IgD-negative memory B cell (primary cell): ENCODE data around the gene PEAR1. TPM values are rescaled to one million over a fixed set of nuclear protein-coding genes. Genes with fewer than 3 reads are reported as not detected.

Experiments used
- H3K27ac Mint-ChIP-seq, 3 donors: one replicate each; pipeline ENCODE4 v1.8.0; 2020 to 2022; ENCODE audit warnings: mild to moderate bottlenecking in 3 of 3, mixed read lengths in 3 of 3, moderate library complexity in 1 of 3
- H3K27me3 Mint-ChIP-seq: one replicate; pipeline ENCODE4 v1.8.0; 2021; ENCODE audit warnings: mixed read lengths
- H3K36me3 Mint-ChIP-seq: one replicate; pipeline ENCODE4 v1.8.0; 2020; ENCODE audit warnings: mild to moderate bottlenecking, mixed read lengths
- H3K4me1 Mint-ChIP-seq, 3 donors: one replicate each; pipeline ENCODE4 v1.8.0; 2020 to 2022; ENCODE audit warnings: mixed read lengths in 3 of 3, mild to moderate bottlenecking in 1 of 3
- H3K4me3 Mint-ChIP-seq, 4 donors: one replicate each; pipeline ENCODE4 v1.8.0; 2020 to 2022; ENCODE audit warnings: mild to moderate bottlenecking in 4 of 4, mixed read lengths in 4 of 4, moderate library complexity in 3 of 4
- H3K9me3 Mint-ChIP-seq, 3 donors: one replicate each; pipeline ENCODE4 v1.8.0; 2020 to 2021; ENCODE audit warnings: mixed read lengths in 3 of 3, mild to moderate bottlenecking in 1 of 3
- polyA plus RNA-seq: library from polyadenylated mRNA; unstranded; fragments of 300-500 nt; fragmentation: Illumina TruSeq; gene quantifications from one replicate; pipeline ENCODE4 v1.2.3, GENCODE V29; 2021

Gene PEAR1
- polyA plus RNA-seq, 1 donor from 2014 or later: not detected

GRCh38 chr1:156856282-156856785 is 37.2 kb upstream of the PEAR1 start:
- H3K27me3 Mint-ChIP-seq: peaks cover 40% of the 10 kb centered on the region
- H3K27ac Mint-ChIP-seq: no peak overlapping the region
- H3K4me3 Mint-ChIP-seq: no peak overlapping the region
- no peaks in the 10 kb centered on the region for H3K9me3 Mint-ChIP-seq
- H3K36me3 Mint-ChIP-seq: no peaks in the 10 kb centered on the region
- H3K4me1 Mint-ChIP-seq: peaks cover 4 to 6% (median 5%) of the 10 kb centered on the region in 3 donors

- Mint-ChIP-seq H3K27me3 (peaks cover 48% of the 10 kb centered on the region), H3K36me3 (no peaks in the 10 kb centered on the region), H3K4me3 (no peak overlapping the region), H3K4me1 (peaks cover 4 to 9% (median 5%) of the 10 kb centered on the region in 3 donors), H3K9me3 (no peaks in the 10 kb centered on the region), H3K27ac (no peak overlapping the region)
Observed at GRCh38 chr1:156857532-156857931, 36.0 kb upstream of the PEAR1 start.

DNA sequence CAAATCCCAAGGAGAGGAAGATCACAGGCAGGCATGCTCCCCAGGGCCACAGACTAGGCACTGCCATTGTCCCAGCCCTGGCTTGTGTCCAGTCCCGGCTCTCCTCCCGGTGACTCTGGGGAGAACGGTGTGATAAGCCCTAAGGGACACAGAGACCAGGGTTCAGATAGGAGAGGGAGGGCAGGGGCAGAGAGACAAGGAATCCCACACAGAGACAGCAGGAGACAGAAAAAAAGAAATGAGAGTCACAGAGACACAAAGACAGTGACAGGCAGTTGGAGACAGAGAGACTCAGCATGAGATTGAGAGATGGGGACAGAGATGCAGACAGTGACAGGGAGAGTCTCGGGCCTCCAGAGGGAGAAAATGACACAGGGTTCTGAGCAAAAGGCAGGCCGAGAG is 35.0 kb upstream of the PEAR1 start:
- no peak overlapping the region for H3K27ac Mint-ChIP-seq
- peaks cover 53% of the 10 kb centered on the region for H3K27me3 Mint-ChIP-seq
- H3K36me3 Mint-ChIP-seq: no peaks in the 10 kb centered on the region
- no peaks in the 10 kb centered on the region for H3K9me3 Mint-ChIP-seq
- H3K4me1 Mint-ChIP-seq: peaks cover 4 to 13% (median 5%) of the 10 kb centered on the region in 3 donors
- H3K4me3 Mint-ChIP-seq: peak overlapping the region in 2 of 4 donors; percentile 62 to 88

GRCh38 chr1:156858959-156859522 is 34.5 kb upstream of the PEAR1 start, which contains the start of gene INSRR:
TSS of gene INSRR (minus strand) at chr1:156859117. CDS start at chr1:156858621, 496 bp downstream.
- Mint-ChIP-seq H3K4me3 (peak within 1 kb of the TSS in 3 of 4 donors; percentile 52 to 94 (median 90)), H3K9me3 (no peaks in the 10 kb centered on the region), H3K4me1 (peaks cover 4 to 18% (median 5%) of the 10 kb centered on the region in 3 donors), H3K27me3 (peaks cover 52% of the 10 kb centered on the region), H3K27ac (no peak within 1 kb of the TSS), H3K36me3 (no peaks in the 10 kb centered on the region)

DNA sequence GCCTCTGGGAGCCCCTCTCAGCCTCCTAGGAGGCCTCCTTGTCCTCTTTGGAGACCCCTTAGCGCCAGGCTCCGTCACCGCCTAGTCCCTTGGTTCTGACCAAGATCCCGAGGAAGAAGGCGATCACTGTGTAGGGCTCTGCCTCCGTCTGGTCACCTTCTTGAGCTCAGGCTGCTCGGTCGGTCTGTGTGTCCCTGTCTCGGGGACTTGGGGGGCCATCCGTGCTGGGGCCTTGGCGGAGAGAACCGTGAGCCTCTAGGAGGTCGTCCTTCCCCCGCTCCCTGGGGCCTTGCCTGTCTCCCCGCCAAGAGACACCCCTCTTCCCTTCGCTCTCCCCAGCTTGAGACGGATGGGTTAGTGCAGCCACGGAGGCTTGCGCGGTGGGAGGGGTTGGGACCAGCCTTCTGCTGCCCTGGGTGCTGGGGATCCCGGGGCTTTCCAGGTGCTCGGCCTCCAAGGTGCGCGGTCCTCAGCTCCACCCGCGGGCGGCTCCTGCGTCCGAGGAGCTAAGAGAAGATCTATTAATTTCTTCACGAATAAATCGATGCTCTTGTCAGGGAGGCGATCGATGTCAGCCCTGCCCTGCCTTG is 33.9 kb upstream of the PEAR1 start:
- H3K36me3 Mint-ChIP-seq: peaks cover 2% of the 10 kb centered on the region
- peak overlapping the region in 3 of 4 donors; percentile 52 to 94 (median 90) for H3K4me3 Mint-ChIP-seq
- no peaks in the 10 kb centered on the region for H3K9me3 Mint-ChIP-seq
- peaks cover 4 to 20% (median 5%) of the 10 kb centered on the region in 3 donors for H3K4me1 Mint-ChIP-seq
- no peak overlapping the region for H3K27ac Mint-ChIP-seq
- peaks cover 53% of the 10 kb centered on the region for H3K27me3 Mint-ChIP-seq

DNA sequence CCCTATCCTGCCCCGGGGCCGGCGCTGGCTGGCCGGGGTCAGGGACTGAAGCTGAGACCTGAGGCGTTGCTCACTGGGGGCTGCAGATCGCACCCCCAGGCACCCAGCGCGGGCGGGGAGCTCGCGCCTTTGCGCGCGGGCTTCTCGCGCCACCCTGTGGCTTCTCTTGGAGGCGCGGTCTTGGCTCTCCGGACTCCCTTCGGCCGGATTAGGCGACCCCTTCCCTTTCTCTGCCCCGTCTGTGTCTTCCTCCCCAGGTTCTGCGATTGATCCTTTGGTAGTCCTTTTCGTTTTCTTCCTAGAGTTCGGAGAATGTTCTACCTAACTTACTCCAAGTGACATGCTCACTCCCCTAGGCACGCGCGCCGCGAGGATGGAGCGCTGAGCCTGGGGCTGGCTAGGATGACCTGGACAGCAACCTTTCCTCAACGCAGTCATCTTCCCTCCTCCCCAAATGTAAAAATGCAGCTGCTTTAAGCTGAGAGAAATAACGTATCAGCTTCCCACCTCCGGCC is 33.3 kb upstream of the PEAR1 start:
- H3K36me3 Mint-ChIP-seq: peaks cover 2% of the 10 kb centered on the region
- H3K9me3 Mint-ChIP-seq: no peaks in the 10 kb centered on the region
- H3K4me3 Mint-ChIP-seq: peak overlapping the region in 3 of 4 donors; percentile 75 to 94 (median 90)
- H3K4me1 Mint-ChIP-seq: peaks cover 4 to 20% (median 5%) of the 10 kb centered on the region in 3 donors
- peak overlapping the region in 1 of 3 donors; percentile 63 for H3K27ac Mint-ChIP-seq
- H3K27me3 Mint-ChIP-seq: peaks cover 53% of the 10 kb centered on the region

DNA sequence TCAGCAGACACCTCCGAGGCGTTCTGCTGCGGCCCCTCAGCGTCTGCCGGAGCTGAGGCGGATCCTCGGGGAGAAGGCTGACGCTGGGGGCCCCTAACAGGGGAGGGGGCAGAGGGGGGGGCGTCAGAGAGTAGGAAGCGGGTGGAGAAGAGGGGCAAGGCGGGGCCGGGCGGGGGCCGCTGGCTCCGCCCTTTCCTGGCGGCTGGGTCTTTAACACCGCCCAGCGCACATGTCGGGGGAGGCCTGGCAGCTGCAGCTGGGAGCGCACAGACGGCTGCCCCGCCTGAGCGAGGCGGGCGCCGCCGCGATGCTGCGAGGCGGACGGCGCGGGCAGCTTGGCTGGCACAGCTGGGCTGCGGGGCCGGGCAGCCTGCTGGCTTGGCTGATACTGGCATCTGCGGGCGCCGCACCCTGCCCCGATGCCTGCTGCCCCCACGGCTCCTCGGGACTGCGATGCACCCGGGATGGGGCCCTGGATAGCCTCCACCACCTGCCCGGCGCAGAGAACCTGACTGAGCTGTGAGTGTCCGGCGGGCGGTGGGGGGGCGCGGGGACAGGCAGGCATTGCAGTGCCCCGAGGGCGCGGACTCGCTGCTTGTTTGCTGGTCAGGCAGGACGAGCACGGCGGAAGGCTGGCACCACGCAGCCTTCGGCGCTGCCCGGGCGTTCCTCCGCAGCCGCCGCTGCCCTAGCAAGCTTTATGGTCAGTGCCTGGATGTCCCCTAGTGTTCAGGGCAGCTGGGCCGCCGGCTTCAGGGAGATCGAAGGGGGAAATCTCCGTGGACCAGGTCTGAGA is 32.7 kb upstream of the PEAR1 start, which contains the start of gene NTRK1:
TSS of gene NTRK1 (plus strand) at position 238 of the 796 bp plus-strand sequence. CDS start at position 308, 70 bp downstream.
- Mint-ChIP-seq H3K4me3 (peak within 1 kb of the TSS in 3 of 4 donors; percentile 75 to 94 (median 90)), H3K27me3 (peaks cover 54% of the 10 kb centered on the region), H3K4me1 (peaks cover 4 to 20% (median 5%) of the 10 kb centered on the region in 3 donors), H3K36me3 (peaks cover 4% of the 10 kb centered on the region), H3K9me3 (no peaks in the 10 kb centered on the region), H3K27ac (peak within 1 kb of the TSS in 1 of 3 donors; percentile 63)

- Mint-ChIP-seq H3K36me3 (peaks cover 4% of the 10 kb centered on the region), H3K4me3 (no peak overlapping the region), H3K27me3 (peaks cover 56% of the 10 kb centered on the region), H3K4me1 (peaks cover 4 to 22% (median 5%) of the 10 kb centered on the region in 3 donors), H3K27ac (no peak overlapping the region), H3K9me3 (no peaks in the 10 kb centered on the region)
Observed at GRCh38 chr1:156862584-156862983, 30.9 kb upstream of the PEAR1 start.

GRCh38 chr1:156862997-156863599 is 30.4 kb upstream of the PEAR1 start:
- Mint-ChIP-seq H3K9me3 (no peaks in the 10 kb centered on the region), H3K27me3 (peaks cover 55% of the 10 kb centered on the region), H3K27ac (no peak overlapping the region), H3K36me3 (peaks cover 4% of the 10 kb centered on the region), H3K4me1 (peaks cover 2 to 22% (median 5%) of the 10 kb centered on the region in 3 donors), H3K4me3 (no peak overlapping the region)

- Mint-ChIP-seq H3K4me3 (no peak overlapping the region), H3K27me3 (peaks cover 50% of the 10 kb centered on the region), H3K36me3 (peaks cover 4% of the 10 kb centered on the region), H3K4me1 (peaks cover 0 to 20% (median 5%) of the 10 kb centered on the region in 3 donors), H3K9me3 (no peaks in the 10 kb centered on the region), H3K27ac (no peak overlapping the region)
Observed at GRCh38 chr1:156863631-156864030, 29.9 kb upstream of the PEAR1 start.

GRCh38 chr1:156864796-156865195 is 28.7 kb upstream of the PEAR1 start:
- peaks cover 0 to 19% (median 4%) of the 10 kb centered on the region in 3 donors for H3K4me1 Mint-ChIP-seq
- H3K27me3 Mint-ChIP-seq: peaks cover 42% of the 10 kb centered on the region
- H3K27ac Mint-ChIP-seq: no peak overlapping the region
- H3K36me3 Mint-ChIP-seq: peaks cover 4% of the 10 kb centered on the region
- H3K9me3 Mint-ChIP-seq: no peaks in the 10 kb centered on the region
- no peak overlapping the region for H3K4me3 Mint-ChIP-seq

GRCh38 chr1:156865258-156865657 is 28.3 kb upstream of the PEAR1 start:
- Mint-ChIP-seq H3K4me1 (peaks cover 0 to 17% (median 2%) of the 10 kb centered on the region in 3 donors), H3K9me3 (no peaks in the 10 kb centered on the region), H3K4me3 (no peak overlapping the region), H3K36me3 (peaks cover 4% of the 10 kb centered on the region), H3K27me3 (peaks cover 39% of the 10 kb centered on the region), H3K27ac (no peak overlapping the region)

DNA sequence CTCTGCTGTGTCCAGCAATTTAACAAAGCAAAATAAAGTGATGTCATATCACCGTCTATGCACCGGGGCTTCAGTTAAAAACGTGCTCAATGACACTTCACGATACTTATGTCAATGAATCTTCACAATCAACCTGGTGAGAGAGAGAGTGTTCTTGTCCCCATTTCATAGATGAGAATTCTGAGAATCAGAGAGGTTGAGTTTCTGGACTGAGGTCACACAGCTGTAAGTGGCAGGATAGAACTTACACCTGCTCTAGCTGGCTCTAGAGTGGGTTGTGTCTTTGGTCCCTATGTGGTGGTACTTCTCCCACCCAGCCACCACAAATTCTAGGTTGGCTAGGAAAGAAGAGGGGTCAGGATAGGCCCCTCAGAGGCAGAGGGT is 27.7 kb upstream of the PEAR1 start:
- H3K9me3 Mint-ChIP-seq: no peaks in the 10 kb centered on the region
- no peak overlapping the region for H3K4me3 Mint-ChIP-seq
- H3K27ac Mint-ChIP-seq: no peak overlapping the region
- H3K27me3 Mint-ChIP-seq: peaks cover 37% of the 10 kb centered on the region
- H3K4me1 Mint-ChIP-seq: peaks cover 0 to 16% (median 0%) of the 10 kb centered on the region in 3 donors
- H3K36me3 Mint-ChIP-seq: peaks cover 4% of the 10 kb centered on the region

- Mint-ChIP-seq H3K4me1 (peaks cover 0 to 16% (median 0%) of the 10 kb centered on the region in 3 donors), H3K27ac (no peak overlapping the region), H3K9me3 (no peaks in the 10 kb centered on the region), H3K4me3 (no peak overlapping the region), H3K27me3 (peaks cover 33% of the 10 kb centered on the region), H3K36me3 (peaks cover 4% of the 10 kb centered on the region)
Observed at GRCh38 chr1:156866249-156866909, 27.1 kb upstream of the PEAR1 start.
